ENCODE data around the gene PDZD7.
A peak's percentile ranks its signal among the peaks of the same experiment; 100 is the strongest.

Gene PDZD7

DNA sequence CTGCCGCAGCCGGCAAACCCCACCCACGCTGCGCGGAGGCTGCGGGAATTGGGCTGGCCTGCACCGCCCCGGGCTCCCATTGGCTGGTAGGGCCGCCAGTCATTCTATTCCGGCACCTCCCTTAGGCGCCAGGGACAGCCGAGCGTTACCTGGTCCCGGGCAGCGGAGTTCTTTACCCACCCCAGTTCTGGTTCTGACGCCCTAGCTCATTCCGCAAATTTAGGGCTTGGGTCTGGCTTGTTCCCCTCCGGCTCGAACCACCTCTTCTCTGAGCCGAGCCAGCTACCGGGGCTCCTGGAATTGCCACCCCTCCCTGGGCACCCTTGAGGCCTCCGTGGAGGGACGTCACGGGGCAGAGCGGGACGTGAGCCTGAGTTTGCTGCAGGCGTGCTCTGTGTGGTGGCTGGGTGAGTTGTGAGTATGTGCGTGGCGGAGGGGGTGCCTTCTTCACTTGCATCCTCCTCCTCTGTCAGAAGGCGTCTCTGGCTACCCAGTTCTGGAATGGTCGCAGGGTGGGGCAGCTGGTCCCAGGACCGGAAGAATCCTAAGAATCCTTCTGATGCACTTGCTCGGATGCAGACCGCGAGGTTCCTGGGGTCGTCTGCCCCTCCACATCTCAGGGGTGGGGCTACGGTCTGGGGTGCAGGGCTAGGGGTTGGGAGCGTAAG lies at the start of gene PDZD7, which contains the start of gene SFXN3:
Gene PDZD7 (minus strand): TSS at position 2 of the 668 bp plus-strand sequence. CDS start 910 bp downstream, outside the sequence.
Gene SFXN3 (plus strand): TSS at position 107 of the 668 bp plus-strand sequence. CDS start 3,461 bp downstream, outside the sequence.
- peak; percentile 91 for DNase-seq

DNA sequence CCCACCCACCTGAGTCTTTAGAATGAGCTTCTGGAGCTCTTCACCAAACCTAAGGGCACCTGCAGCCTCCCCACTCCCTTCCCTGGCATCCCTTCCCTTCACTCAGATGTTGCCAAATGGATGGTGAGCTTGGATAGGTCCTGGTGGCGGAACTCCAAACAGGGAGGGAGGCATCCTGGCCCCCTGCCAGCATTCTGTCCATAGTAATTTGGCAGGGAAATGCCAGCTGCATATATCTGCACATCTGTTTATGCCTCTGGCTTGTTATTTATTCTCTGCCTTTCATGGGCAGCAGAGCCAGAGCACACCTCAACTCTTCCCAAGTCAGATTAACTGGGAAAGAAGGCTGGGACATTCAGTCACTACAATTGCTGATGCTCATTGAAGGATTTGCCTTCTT lies 48.9 kb upstream of the PDZD7 start:
- no peak for DNase-seq

DNA sequence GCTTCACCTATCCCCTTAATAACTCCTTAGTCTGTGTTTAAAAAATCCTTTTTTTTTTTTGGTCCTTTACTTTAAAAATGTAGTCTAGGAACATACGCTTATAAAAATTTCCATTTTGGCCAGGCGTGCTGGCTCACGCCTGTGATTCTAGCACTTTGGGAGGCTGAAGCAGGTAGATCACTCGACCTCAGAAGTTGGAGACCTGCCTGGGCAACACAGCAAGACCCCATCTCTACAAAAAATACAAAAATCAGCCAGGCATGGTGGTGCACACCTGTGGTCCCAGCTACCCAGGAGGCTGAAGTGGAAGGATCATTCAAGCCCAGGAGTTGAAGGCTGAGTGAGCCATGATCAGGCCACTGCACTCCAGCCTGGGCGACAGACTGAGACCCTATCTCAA lies 45.7 kb upstream of the PDZD7 start:
- no peak for DNase-seq

DNA sequence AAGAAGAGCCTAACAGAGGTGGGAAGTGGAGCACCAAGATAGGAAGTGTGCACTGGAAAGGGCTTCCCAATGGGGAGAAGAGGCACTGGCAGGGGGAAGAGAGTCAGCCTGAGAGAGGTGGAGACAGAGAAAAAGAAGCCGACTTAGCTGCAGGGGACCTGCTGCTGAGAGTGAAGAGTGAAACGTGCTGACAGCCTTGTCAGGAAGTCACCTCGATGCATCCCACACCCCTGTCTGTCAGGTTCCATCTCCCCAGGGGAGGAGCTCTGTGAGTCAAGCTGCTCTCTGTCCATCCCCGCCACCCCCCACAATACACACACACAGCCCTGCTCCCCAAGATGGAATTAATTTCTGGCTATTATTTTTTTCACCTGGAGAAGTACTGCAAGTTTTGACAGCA lies 44.8 kb upstream of the PDZD7 start:
- DNase-seq = no peak

DNA sequence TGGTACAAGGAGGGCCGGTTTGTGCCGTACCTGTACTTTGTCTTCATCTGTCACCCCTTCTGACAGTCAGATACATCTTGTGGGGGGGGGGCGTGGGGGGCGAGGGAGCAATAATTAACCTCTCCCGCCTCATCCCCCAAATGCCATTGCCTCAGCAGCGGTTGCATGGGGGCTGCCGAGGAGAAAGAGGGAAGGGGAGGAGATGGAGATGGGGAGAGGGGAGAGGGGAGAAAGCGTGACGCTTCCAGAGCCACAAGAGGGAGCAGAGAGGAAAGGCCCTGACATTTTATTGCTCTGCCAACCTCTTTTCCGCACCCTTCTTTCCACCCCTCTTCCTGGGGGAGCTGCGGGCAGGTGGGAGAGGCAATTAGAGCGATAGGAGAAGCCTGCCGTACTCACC lies 42.7 kb upstream of the PDZD7 start:
- no peak for DNase-seq

DNA sequence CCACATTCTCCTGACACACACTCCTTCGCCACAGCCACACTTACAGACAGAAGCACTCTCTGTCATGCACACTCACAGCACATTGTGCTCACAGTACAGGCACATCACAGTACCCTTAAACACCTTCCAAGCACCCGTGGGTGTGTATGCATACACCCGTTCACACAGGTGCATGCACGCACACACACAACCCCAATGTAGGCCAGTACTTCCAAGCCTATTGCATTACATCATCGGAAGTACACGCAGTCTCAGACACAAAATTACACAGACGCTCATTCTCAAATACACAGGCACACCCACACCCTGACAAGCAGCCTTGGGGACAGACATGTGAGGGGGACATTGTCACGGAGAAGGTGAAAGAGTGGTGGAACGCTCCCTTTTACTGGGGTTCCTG lies 42.0 kb upstream of the PDZD7 start:
- DNase-seq = no peak

DNA sequence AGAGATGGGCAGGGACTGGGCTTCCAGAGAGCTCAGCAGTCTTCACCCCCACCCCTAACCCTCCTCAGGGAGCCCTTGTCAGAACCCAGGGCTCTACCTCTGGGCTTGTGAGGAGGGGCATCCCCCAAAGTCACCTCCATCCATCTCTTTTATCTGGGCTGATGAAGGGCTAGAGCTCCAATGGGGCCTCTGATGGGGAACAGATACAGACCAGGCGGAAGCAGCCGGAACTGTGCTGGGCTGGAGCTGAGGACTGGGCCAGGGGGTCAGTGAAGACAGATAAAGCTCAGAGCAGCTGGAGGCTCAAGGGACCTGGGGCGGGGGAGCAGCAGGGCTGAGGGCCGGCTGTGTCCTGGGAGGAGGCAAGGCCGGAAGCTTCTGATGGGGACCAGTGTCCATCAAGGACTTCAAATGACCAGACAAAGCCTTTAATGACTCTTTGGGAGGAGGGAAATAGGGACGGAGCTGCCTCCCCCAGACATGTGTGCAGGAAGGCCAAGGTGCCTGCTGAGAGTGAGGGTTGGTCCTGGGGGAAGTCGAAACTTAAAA lies 41.0 kb upstream of the PDZD7 start:
- DNase-seq = no peak

DNA sequence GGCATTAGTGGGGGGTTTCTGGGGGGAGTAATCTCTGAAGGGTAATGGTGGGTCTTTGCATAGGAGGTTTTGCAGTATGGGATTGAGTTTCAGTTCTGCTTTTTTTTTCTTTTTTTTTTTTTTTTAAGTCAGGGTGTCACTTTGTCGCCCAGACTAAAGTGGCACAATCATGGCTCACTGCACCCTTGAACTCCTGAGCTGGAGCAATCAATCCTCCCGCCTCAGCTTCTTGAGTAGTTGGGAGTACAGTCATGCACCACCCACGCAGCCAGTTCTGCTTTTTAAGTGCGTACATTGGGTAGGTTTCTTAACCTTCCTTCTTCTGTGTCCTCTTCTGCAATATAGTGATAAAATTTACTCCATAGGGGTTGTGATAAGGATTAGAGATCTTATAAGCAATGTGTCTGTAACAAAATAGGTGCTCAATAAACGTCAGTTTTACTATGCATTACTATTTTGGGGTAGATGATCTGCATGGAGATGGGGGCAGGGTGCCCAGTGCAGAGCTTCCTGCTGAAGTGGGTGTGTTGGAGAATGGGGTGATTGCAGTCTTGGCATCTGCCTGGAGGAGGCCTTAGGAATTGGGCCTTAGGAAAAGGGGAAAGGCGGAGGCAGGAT lies 40.4 kb upstream of the PDZD7 start:
- peak; percentile 47 for DNase-seq

DNA sequence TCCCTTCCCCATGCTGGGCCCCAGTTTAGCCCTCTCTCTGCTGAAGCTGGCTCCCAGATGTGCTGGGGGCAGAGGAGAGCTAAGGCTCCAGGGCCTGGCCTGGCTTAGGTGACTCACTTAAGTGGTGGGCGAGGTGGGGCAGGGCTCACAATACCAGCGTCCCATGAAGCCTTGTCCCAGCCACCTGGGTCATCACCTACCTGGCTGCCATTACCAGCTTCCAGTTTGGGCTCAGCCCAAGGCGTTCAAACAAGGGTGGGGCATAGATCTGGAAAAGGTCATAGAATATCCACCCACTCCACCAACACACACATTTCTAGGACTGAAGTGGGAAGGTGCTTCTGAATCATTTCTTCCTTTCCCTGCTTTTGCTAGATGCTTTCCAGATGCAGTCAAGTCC lies 39.2 kb upstream of the PDZD7 start:
- peak; percentile 25 for DNase-seq

DNA sequence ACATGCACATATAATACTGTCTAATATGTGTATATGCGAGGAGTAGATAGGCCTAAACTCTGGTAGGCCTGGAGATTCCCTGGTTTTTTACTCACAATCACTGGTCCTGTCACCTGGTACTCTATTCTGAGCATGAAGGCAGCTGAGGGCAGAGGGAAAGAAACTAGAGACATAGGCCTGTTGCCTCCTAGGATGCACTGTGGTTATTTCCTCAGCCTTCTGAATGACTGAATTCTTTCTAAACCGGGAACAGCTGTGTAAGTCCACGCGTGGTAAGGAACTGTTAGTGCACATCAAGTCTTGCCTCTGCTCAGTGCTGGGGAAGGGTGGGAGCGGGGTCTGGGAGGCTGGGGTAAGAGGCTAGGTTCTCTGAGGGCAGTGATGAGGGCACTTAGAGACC lies 38.5 kb upstream of the PDZD7 start:
- DNase-seq = no peak

DNA sequence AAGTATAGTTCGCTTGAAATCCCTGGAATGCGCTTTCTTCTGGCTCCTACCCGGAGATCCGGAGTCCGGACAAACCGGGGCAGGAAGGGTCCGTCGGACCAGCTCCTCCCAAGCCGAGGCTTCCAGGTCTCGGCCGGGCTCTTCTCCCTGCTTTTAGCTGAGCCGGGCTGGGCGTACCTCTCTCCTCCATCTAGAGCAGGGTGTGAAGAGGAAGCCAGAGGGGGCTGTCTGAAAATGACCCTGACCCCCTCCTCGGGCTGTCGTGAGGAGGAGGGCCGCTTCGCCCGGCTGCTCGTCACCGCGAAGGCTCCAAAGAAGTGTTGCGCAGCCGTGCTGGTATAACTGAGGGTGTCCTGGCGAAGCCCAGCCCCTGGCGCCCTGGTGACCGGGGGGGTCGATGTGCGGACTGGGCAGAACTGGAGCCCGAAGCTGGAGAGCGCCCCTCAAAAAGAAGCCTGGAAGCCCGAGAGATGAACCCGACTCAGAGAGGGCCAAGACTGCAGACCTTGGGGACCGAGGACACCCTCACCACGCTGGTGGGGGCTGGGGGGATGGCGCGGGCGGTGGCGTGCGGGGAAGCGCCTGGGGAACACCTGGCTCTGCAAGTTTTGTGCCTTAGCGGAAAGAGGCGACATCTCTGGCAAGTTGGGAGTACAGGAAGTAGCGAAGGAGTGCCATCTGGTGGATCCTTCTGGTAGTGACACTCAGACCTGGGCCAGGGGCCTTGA lies 36.6 kb upstream of the PDZD7 start:
- DNase-seq = peak; percentile 78

DNA sequence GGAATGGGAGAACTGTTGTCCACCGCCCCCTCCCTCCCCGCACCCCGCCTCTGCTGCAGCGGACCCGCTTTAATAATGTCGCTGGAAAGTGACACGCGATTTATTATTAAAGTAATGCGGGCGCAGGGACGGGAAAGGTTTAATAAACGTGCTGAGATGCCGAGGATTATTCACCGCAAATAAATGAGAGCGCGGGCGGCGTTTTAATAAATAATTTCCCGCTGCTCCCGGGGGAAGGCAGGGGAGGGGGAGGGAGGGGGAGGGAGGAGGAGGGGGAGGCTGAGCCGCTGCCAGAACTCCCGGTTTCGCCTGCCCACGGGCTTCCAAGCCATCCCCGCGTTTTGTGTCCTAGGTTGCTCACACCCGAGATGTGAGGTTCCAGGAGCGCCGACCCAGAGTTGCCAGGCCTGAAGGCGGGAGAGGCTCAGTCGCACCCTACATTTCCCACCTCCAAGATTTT lies 36.0 kb upstream of the PDZD7 start:
- DNase-seq = no peak

DNA sequence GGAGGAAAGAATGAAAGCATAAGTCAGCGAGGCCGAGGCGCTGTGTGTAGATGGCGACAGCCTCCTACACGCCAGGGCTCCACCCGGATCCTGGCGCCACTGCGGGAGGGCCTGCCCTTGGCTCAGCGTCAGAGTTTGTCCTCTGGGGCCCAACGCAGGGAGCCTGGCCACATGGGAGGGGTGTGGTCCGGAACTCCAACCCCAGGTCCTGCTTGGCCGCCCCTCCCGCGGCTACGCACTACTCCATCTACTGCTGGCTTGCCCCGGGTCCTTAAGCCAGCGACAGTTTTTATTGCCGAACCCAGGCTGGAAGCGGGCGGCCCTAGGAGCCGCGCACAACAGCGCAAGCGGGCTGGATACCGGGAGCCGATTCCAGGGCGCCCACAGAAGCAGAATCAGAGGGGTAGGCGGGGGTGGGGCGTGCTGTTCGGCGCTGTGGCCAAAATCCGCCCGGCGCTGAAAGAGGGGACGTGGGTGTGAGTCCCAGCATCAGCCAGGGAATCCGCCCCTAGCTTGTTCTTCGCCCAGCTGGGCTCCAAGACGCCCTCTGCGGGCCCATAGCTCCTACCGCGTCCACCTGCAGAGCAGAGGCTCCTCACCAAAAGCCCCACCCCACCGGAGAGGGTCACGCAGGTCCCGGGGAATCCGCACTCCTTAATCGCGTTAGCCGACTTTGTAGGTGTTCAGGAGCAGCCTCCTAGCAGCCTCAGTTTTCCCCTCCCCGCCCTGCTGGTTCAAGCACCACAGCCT lies 35.4 kb upstream of the PDZD7 start:
- peak; percentile 78 for DNase-seq

DNA sequence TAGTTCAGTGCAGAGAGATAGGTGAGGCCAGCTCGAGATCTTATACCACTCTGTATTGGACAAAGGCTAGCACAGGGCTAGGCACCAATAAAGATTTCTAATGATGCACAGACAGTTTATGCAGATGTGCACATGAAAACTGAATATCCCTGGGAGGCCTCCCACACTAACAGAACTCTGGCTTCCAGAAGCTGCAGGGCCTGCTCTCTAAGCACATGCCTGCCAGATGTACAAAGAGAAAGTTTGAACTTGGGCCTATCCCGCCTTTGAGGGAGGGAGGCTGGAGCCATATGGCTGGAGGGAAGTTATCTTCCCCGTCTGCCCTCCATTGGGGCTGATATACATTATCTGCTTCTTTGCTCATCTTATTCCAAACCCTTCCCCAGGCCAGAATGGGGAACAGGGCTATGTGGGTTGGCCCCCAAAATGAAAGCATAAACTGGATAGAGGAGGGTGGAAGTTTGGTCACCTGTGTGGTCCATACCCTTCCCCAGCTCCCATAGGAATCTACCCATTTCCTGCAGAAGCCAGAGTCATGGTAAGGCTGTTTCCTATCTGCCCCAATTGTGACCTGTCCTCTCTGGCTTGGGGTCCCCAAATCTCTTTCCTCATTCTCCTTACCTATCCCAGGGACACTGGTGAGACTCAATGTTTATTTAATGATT lies 34.7 kb upstream of the PDZD7 start:
- DNase-seq = peak; percentile 51

DNA sequence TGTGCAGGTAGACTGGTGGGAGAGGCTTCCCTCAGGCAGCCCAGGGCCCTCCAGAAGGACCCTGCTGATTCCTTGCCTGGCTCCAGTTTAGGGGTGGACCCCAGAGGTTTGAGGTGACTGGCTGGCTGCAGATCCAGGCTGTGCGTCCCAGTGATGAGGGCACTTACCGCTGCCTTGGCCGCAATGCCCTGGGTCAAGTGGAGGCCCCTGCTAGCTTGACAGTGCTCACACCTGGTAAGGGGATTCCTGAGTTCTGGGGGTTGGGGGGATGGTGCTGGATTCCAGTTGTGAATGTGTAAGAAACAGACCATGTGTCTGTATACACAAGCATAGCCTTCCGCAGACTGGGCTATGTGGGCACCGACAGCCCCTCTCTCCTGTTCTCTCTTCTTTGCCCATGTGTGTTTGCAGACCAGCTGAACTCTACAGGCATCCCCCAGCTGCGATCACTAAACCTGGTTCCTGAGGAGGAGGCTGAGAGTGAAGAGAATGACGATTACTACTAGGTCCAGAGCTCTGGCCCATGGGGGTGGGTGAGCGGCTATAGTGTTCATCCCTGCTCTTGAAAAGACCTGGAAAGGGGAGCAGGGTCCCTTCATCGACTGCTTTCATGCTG lies 33.6 kb upstream of the PDZD7 start:
- DNase-seq = no peak

DNA sequence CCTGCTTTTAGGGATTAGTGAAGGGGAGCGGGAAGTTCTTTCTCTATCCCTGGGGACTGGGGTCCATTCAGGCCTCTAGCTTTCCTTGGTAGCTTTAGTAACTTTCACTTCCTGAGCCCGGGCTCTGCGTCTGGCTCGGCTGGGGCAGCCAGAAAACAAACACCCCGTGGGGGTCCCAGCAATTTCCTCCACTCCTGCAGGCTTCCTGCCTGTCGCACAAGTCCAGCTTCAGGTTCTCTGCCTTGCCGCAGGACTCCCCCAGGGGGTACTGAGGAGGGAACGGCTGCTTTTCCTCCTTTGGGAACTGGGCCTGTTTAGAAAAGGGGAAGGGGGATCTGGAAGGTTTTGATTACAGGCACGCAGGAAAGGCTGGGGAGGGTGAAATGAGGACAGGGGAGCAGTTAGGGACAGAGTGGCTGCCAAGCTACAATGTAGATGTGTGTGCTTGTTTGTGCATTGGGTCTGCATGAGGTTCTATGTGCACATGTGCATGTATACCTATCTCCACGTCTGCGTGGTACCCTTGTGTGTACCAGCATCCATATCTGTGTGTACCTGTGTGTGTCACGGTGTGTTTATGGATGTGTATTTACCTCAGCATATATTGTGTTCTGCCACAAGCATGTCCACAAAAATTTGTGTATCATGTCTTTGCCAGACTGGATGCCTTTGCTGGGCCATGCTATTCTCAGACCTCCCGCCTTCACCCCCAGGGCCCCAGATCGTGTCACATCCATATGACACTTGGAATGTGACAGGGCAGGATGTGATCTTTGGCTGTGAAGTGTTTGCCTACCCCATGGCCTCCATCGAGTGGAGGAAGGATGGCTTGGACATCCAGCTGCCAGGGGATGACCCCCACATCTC lies 32.9 kb upstream of the PDZD7 start:
- no peak for DNase-seq

DNA sequence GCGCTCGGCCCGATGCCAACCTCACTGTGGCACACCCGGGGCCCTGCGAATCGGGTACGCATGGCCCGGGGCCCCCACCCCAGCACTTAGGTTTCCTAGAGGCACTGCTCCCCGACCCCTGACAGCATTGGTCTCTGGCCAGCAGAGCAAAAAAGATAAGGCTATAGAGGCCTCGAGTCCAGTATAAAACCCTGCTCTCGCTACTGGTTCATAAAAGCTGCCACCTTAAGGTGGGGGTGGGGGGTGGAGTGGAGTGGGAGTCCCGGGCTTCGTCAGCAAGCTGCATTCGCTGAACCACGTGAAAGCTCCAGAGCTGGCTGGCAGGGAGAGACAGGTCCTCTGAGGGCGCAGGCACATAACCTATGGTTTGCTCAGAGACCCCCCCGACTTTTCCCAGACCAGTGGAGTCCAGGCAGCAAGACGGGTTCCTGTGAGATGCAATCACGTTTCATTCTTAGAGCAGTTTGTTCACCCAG lies 32.2 kb upstream of the PDZD7 start:
- DNase-seq = no peak

DNA sequence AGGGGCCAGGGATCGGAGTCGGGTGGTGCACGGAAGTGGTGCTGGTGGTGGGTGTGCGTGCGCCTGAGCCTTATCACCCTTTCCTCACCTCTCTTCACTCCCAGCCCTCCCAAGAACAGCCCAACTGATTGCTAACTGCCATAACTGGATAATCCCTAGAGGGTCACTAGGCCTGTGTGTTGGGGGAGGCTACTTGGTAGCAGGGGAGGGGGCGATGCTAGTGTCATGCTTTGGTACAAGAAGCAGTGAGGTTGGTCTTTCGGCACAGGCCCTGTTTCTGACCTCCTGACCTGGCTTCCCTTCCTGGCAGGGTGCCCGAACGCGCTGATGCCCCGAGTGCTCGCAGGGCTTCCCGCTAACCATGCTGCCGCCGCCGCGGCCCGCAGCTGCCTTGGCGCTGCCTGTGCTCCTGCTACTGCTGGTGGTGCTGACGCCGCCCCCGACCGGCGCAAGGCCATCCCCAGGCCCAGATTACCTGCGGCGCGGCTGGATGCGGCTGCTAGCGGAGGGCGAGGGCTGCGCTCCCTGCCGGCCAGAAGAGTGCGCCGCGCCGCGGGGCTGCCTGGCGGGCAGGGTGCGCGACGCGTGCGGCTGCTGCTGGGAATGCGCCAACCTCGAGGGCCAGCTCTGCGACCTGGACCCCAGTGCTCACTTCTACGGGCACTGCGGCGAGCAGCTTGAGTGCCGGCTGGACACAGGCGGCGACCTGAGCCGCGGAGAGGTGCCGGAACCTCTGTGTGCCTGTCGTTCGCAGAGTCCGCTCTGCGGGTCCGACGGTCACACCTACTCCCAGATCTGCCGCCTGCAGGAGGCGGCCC lies 31.5 kb upstream of the PDZD7 start:
- peak; percentile 48 for DNase-seq

DNA sequence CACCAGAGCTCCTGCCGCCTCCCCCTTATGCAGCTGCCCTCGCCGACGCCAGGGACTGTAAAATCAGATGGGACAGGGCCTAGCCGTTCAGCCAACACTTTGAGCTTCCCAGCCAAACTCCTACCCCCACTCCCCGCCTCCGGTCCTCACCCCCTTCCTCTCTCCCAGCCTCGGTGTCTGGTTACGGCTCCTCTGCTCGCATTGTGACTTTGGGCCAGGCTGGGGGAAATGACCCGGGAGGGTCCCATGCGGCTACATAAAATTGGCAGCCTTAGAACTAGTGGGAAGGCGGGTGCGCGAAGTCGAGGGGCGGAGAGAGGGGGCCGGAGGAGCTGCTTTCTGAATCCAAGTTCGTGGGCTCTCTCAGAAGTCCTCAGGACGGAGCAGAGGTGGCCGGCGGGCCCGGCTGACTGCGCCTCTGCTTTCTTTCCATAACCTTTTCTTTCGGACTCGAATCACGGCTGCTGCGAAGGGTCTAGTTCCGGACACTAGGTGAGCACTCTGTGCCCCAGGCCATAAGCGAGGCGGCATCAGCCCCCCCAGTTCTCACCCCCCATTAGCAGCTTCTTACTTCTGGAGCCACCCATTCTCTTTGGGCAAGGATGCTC lies 30.8 kb upstream of the PDZD7 start, which contains the start of gene KAZALD1:
Gene KAZALD1 (plus strand): TSS at position 366 of the 608 bp plus-strand sequence. CDS start 604 bp downstream, outside the sequence.
- peak; percentile 63 for DNase-seq

All from HCEC 1CT (cell line).